HepG2 (cell line): Measurements from ENCODE around the gene KARS1. TPM values are rescaled to one million over a fixed set of nuclear protein-coding genes. Genes with fewer than 3 reads are reported as not detected.

Source experiments
- AHR ChIP-seq: IDR thresholded peaks from 2 replicates; pipeline ENCODE4 v1.6.1; 2018; ENCODE audit warnings: missing genetic modification reagents, missing compliant biosample characterization
- BCLAF1 ChIP-seq: fragments of 450-650 bp; IDR thresholded peaks from 2 replicates; pipeline ENCODE4 v1.6.1; 2017; ENCODE audit warnings: mild to moderate bottlenecking
- NFE2 ChIP-seq: sonication (generic); formaldehyde crosslinking; IDR thresholded peaks from 2 replicates; pipeline ENCODE4 v1.4.0; 2020; ENCODE audit warnings: missing genetic modification reagents
- RERE ChIP-seq: IDR thresholded peaks from 2 replicates; pipeline ENCODE4 v1.6.1; 2016; ENCODE audit warnings: low read depth, missing genetic modification reagents, missing compliant biosample characterization
- TFDP2 ChIP-seq: sonication (generic); formaldehyde crosslinking; IDR thresholded peaks from 2 replicates; pipeline ENCODE4 v1.4.0; 2020; ENCODE audit warnings: missing genetic modification reagents
- ZBTB46 ChIP-seq: sonication (generic); formaldehyde crosslinking; IDR thresholded peaks from 2 replicates; pipeline ENCODE4 v1.4.0; 2020; ENCODE audit warnings: mild to moderate bottlenecking, missing genetic modification reagents, borderline replicate concordance
- ZMAT5 ChIP-seq: sonication (generic); formaldehyde crosslinking; IDR thresholded peaks from 2 replicates; pipeline ENCODE4 v1.5.0; 2020; ENCODE audit warnings: mild to moderate bottlenecking, low read depth, missing genetic modification reagents, borderline replicate concordance
- ZNF260 ChIP-seq: sonication (generic); formaldehyde crosslinking; IDR thresholded peaks from 2 replicates; pipeline ENCODE4 v1.4.0; 2020; ENCODE audit warnings: missing genetic modification reagents, low read depth, mild to moderate bottlenecking, borderline replicate concordance
- ZNF264 ChIP-seq: sonication (generic); formaldehyde crosslinking; IDR thresholded peaks from 2 replicates; pipeline ENCODE4 v1.4.0; 2020; ENCODE audit warnings: missing genetic modification reagents
- ZNF672 ChIP-seq: sonication (generic); formaldehyde crosslinking; IDR thresholded peaks from 2 replicates; pipeline ENCODE4 v1.8.1; 2022; ENCODE audit warnings: missing genetic modification reagents
- polyA plus RNA-seq, 8 experiments: library from polyadenylated mRNA; depleted of rRNA in 3 of 8; stranded (reverse) in 7 of 8; unstranded in 1 of 8; fragments of >200 nt; fragmentation: Illumina TruSeq in 4 of 8; extraction: Trizol in 4 of 8; gene quantifications; 2 replicates each; pipeline versions ENCODE4 v1.2.1 to v1.2.3, GENCODE V29; 2011 to 2016; ENCODE audit warnings: low read depth in 4 of 8, missing spikeins in 1 of 8, mixed read lengths in 1 of 8; ENCODE audit not compliant: insufficient read depth in 1 of 8
- total RNA-seq, 5 experiments: library from RNA; depleted of rRNA; stranded (reverse); fragments of >200 nt; fragmentation: Illumina TruSeq; extraction: Trizol; gene quantifications; 2 replicates each; pipeline ENCODE4 v1.2.3, GENCODE V29; 2016; ENCODE audit warnings: low read depth in 1 of 5

The KARS1 gene
- total and polyA plus RNA-seq, 2 of the 13 experiments (the other 11 are each of a cell fraction or from before 2014, with no cell fraction given), result 141 to 276 TPM

- TF ChIP-seq BCLAF1 (no peak), ZMAT5 (no peak), NFE2 (CRISPR knock-in tag) (no peak; the same call in 1 of the 2 replicates), RERE (CRISPR knock-in tag) (0 out of 2 replicates have a peak, but pooled peaks have one; percentile 5), TFDP2 (CRISPR knock-in tag) (peak; percentile 58), AHR (0 out of 2 replicates have a peak, but pooled peaks have one; percentile 19), ZNF672 (no peak), ZNF260 (CRISPR knock-in tag) (no peak), ZBTB46 (CRISPR knock-in tag) (peak; percentile 34; the same call in 1 of the 2 replicates), ZNF264 (CRISPR knock-in tag) (peak; percentile 60; the same call in 1 of the 2 replicates)
Observed at GRCh38 chr16:75647492-75648264, at the start of gene KARS1, which contains the start of gene TERF2IP (continued).
